ENCODE measurements around the gene ZC3H4.

The ZC3H4 gene

DNA sequence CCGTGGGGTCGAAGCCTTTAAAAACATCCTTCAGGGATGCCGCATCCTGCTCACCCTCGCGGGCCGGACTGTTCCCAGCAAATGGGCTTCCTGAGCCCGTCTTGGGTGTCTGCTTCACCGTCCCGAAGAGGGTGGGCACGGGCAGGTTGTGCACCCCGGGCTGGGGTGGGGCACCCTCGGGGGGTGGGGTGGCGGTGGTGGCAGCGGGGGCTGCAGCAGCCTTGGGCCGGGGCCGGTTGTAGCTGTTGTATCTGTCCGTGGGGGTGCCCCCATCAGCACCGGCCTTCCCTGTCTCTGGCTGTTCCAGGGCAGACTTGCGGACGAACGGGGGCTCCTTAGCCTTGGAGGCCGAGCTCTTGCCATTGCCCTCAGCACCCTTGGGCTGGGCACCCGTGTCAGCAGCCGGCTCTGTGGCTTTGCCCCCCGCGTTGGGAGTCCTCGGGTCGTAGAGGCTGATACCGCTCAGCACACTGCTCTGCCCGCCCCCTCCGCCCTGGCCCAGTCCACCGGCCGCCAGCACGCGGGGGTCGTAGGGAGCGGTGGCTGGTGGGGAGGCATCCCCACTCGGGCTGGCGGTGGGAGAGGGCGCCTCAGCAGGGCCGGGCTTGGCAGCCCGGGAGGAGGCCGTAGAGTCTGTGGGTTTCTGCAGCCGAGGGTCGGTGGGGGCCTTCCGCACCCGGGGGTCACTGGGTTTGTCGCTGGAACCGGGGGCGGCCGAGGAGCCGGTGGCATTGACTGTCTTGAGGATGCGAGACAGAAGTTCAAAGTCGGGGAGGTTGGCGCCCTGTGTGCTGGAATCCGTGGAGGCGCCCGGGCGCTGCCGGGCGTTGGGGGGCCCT, 47.0 kb downstream of the ZC3H4 start:
- no peak for DNase-seq (ENCODE audit: low read depth)
- H3K4me3 ChIP-seq (ENCODE audit: low read depth, low read length) = no peak overlapping the region
- TF ChIP-seq MYC (IDR thresholded peaks at IDR 0.05; ENCODE audit: low read depth, low read length) (no peak), POLR2A (IDR thresholded peaks at IDR 0.05; ENCODE audit: extremely low read depth, insufficient read length) (no peak)
- TF ChIP-seq, protein P1, sequence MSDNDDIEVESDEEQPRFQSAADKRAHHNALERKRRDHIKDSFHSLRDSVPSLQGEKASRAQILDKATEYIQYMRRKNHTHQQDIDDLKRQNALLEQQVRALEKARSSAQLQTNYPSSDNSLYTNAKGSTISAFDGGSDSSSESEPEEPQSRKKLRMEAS (IDR thresholded peaks at IDR 0.05; ENCODE audit: low read depth, low read length) = no peak
- TF ChIP-seq, protein P2, sequence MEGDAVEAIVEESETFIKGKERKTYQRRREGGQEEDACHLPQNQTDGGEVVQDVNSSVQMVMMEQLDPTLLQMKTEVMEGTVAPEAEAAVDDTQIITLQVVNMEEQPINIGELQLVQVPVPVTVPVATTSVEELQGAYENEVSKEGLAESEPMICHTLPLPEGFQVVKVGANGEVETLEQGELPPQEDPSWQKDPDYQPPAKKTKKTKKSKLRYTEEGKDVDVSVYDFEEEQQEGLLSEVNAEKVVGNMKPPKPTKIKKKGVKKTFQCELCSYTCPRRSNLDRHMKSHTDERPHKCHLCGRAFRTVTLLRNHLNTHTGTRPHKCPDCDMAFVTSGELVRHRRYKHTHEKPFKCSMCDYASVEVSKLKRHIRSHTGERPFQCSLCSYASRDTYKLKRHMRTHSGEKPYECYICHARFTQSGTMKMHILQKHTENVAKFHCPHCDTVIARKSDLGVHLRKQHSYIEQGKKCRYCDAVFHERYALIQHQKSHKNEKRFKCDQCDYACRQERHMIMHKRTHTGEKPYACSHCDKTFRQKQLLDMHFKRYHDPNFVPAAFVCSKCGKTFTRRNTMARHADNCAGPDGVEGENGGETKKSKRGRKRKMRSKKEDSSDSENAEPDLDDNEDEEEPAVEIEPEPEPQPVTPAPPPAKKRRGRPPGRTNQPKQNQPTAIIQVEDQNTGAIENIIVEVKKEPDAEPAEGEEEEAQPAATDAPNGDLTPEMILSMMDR (IDR thresholded peaks at IDR 0.05; ENCODE audit: low read depth, low read length) = no peak

DNA sequence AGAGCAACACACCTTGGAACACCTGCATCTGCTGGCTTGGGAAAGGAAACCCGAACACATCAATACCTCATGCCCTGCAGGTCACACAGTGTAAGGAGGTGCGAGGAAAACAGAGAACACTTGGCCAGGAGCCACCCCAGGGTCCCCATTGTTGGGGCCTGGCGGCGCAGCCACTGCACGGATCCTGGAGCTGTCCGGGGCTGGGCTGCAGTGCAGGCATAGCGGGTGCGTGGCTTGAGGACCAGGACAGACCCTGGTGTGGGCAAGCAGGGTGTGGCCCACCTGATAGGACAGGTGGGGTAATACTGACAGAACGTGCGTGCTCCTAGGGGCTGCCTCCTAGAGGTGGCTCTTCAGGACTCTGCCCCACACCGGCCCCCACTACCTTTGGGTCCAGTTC, 48.3 kb downstream of the ZC3H4 start:
- TF ChIP-seq MYC (IDR thresholded peaks at IDR 0.05; ENCODE audit: low read depth, low read length) (no peak), POLR2A (IDR thresholded peaks at IDR 0.05; ENCODE audit: extremely low read depth, insufficient read length) (no peak)
- TF ChIP-seq, protein P2 (IDR thresholded peaks at IDR 0.05; ENCODE audit: low read depth, low read length) = no peak
- TF ChIP-seq, protein P1 (IDR thresholded peaks at IDR 0.05; ENCODE audit: low read depth, low read length) = no peak
- H3K4me3 ChIP-seq (ENCODE audit: low read depth, low read length) = no peak overlapping the region
- no peak for DNase-seq (ENCODE audit: low read depth)

DNA sequence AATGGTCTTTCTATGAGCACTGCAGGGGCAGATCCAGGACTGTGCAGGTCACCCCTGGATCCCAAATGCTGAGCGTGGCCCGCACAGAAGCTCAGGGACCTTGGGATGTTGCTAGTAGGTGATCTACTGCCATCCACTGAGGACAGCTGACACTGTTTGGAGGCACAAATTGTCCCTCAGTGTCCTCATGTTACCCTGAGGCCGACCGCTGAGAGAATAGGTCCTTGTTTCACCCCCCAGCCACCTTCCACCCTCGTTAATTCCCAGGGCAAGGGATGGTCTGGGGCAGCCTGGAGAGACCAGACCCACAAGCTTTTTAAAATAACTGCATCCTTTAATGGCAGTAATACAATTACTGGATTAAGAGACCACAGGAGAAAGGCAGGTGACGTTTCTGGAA, 49.7 kb downstream of the ZC3H4 start:
- TF ChIP-seq POLR2A (IDR thresholded peaks at IDR 0.05; ENCODE audit: extremely low read depth, insufficient read length) (no peak), MYC (IDR thresholded peaks at IDR 0.05; ENCODE audit: low read depth, low read length) (no peak)
- TF ChIP-seq, protein P2 (IDR thresholded peaks at IDR 0.05; ENCODE audit: low read depth, low read length) = no peak
- TF ChIP-seq, protein P1 (IDR thresholded peaks at IDR 0.05; ENCODE audit: low read depth, low read length) = no peak
- no peak for DNase-seq (ENCODE audit: low read depth)

DNA sequence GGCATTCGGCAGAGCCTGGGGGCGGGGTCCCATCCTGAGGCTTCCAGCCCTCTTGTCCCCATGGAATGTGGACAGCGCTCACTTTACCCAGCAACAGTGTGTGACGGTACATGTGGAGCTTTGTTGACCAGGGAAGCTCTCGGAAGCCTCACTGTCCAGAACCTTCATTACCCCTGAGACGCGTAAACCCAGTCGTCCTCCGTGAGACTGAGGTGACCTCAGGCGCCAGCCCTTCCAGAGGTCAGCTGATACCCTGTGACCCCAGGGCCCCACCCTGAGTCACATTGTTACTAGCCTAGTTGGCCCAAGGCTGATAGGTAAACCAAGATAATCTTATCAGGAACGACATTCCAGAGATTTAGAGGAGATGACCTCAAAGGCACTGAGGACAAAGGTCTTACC, 55.0 kb downstream of the ZC3H4 start:
- no peak for TF ChIP-seq MYC (IDR thresholded peaks at IDR 0.05; ENCODE audit: low read depth, low read length)
- no peak for TF ChIP-seq POLR2A (IDR thresholded peaks at IDR 0.05; ENCODE audit: extremely low read depth, insufficient read length)
- TF ChIP-seq, protein P2 (IDR thresholded peaks at IDR 0.05; ENCODE audit: low read depth, low read length) = no peak
- no peak for DNase-seq (ENCODE audit: low read depth)
- no peak overlapping the region for H3K4me3 ChIP-seq (ENCODE audit: low read depth, low read length)

More for the DNA sequence above, 49.7 kb downstream of the ZC3H4 start:
- H3K4me3 ChIP-seq (ENCODE audit: low read depth, low read length) = no peak overlapping the region

DNA sequence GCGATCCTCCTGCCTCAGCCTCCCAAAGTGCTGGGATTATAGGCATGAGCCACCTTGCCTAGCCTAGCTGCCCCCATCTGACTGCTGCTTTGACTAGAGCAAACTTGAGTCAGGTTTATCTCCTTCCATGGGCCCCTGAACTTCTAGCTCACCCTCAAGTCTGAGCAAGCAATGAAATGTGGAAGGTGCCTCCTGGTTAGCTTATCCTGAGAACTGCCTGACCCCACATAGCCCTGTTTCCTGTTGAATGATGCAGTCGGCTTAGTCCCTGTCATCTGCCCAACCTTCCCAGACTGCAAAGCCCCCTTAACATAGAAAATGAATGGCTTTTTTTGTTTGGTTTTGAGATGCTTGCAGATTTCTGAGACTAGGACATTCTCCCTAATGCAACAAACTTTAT, 56.2 kb downstream of the ZC3H4 start:
- TF ChIP-seq MYC (IDR thresholded peaks at IDR 0.05; ENCODE audit: low read depth, low read length) = no peak
- TF ChIP-seq, protein P2 (IDR thresholded peaks at IDR 0.05; ENCODE audit: low read depth, low read length) = no peak
- TF ChIP-seq, protein P1 (IDR thresholded peaks at IDR 0.05; ENCODE audit: low read depth, low read length) = no peak
- TF ChIP-seq POLR2A (IDR thresholded peaks at IDR 0.05; ENCODE audit: extremely low read depth, insufficient read length) = no peak
- H3K4me3 ChIP-seq (ENCODE audit: low read depth, low read length) = no peak overlapping the region
- DNase-seq (ENCODE audit: low read depth) = no peak

All from NB4 (cell line).